Measurements from ENCODE around the gene CPSF7.
A peak's percentile ranks its signal among the peaks of the same experiment; 100 is the strongest.

The CPSF7 gene

GRCh38 chr11:61392981-61393595 is 36.7 kb downstream of the CPSF7 start:
- Histone ChIP-seq H3K4me1 (ENCODE audit: control insufficient read depth, insufficient read depth, low read length) (no peaks in the 10 kb centered on the region), H3K36me3 (ENCODE audit: control insufficient read depth in 2 of 2, insufficient read depth in 1 of 2, low read length in 2 of 2) (peaks cover 0 to 3% of the 10 kb centered on the region in 2 experiments; a peak in 1 of 3 replicates), H3K4me3 (ENCODE audit: low read depth, low read length) (peak overlapping the region; percentile 70), H3K9me3 (ENCODE audit: control insufficient read depth, insufficient read depth, low read depth, low read length) (no peaks in the 10 kb centered on the region), H3K27ac (ENCODE audit: extremely low read depth, low read depth, low read length) (peak overlapping the region; percentile 65)
- ChIA-PET POLR2A (interaction anchor here (0.6 to 3.4 kb wide), 13 partner anchors 9 to 1493 kb away, joined by 3 to 38 read pairs (median 4); partner anchors contain the start of genes CPSF7, CYB561A3, SDHAF2 and TMEM109), CTCF (interaction anchor here (0.8 to 3.7 kb wide), 11 partner anchors 9 to 206 kb away, joined by 3 to 42 read pairs (median 4); no protein-coding TSS in a partner anchor)
- TF ChIP-seq ZNF624 (tag by site-specific recombination; IDR thresholded peaks at IDR 0.05) (no peak), ZNF600 (tag by site-specific recombination; IDR thresholded peaks at IDR 0.05) (no peak), ZBTB7A (tag by site-specific recombination; IDR thresholded peaks at IDR 0.05; ENCODE audit: low read depth) (no peak), ZNF596 (tag by site-specific recombination; IDR thresholded peaks at IDR 0.05) (no peak), ZNF274 (IDR thresholded peaks at IDR 0.05; ENCODE audit: low read length) (no peak), ZNF274 (tag by site-specific recombination; IDR thresholded peaks at IDR 0.05; ENCODE audit: borderline replicate concordance) (no peak), ZBTB10 (tag by site-specific recombination; IDR thresholded peaks at IDR 0.05) (no peak), ZNF654 (tag by site-specific recombination; IDR thresholded peaks at IDR 0.05; ENCODE audit: low read depth) (0 out of 2 replicates have a peak, but pooled peaks have one; percentile 12), KLF7 (tag by site-specific recombination; IDR thresholded peaks at IDR 0.05; ENCODE audit: borderline replicate concordance) (no peak), ZNF707 (tag by site-specific recombination; IDR thresholded peaks at IDR 0.05) (no peak), ZNF843 (tag by site-specific recombination; IDR thresholded peaks at IDR 0.05) (no peak)
- TF ChIP-seq, protein P1, sequence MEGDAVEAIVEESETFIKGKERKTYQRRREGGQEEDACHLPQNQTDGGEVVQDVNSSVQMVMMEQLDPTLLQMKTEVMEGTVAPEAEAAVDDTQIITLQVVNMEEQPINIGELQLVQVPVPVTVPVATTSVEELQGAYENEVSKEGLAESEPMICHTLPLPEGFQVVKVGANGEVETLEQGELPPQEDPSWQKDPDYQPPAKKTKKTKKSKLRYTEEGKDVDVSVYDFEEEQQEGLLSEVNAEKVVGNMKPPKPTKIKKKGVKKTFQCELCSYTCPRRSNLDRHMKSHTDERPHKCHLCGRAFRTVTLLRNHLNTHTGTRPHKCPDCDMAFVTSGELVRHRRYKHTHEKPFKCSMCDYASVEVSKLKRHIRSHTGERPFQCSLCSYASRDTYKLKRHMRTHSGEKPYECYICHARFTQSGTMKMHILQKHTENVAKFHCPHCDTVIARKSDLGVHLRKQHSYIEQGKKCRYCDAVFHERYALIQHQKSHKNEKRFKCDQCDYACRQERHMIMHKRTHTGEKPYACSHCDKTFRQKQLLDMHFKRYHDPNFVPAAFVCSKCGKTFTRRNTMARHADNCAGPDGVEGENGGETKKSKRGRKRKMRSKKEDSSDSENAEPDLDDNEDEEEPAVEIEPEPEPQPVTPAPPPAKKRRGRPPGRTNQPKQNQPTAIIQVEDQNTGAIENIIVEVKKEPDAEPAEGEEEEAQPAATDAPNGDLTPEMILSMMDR (tag by site-specific recombination; IDR thresholded peaks at IDR 0.05) = 0 out of 2 replicates have a peak, but pooled peaks have one; percentile 12

DNA sequence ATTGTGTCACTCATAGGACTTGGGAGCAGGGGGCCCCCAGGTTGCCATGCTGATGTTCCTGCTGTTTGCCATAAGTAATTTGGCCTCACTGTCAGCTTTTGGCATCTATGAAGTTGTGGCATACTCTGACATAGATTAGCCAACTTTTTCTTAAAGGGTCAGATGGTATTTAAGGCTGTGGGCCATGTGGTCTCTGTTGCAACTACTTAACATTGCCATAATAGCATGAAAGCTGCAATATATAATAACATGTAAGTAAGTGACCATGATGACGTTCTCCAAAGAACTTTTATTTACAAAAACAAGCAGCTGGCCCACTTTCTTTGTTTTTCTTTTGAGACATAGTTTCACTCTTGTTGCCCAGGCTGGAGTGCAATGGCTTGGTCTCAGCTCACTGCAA is 39.6 kb downstream of the CPSF7 start:
- H3K4me3 ChIP-seq (ENCODE audit: low read depth, low read length) = no peak overlapping the region
- H3K4me1 ChIP-seq (ENCODE audit: control insufficient read depth, insufficient read depth, low read length) = no peaks in the 10 kb centered on the region
- TF ChIP-seq ZNF10 (tag by site-specific recombination; IDR thresholded peaks at IDR 0.05) = no peak
- TF ChIP-seq ZSCAN18 (tag by site-specific recombination; IDR thresholded peaks at IDR 0.05) = no peak
- no peak for TF ChIP-seq ZNF654 (tag by site-specific recombination; IDR thresholded peaks at IDR 0.05; ENCODE audit: low read depth)
- TF ChIP-seq ZNF560 (tag by site-specific recombination; IDR thresholded peaks at IDR 0.05; ENCODE audit: borderline replicate concordance) = no peak
- no peak for TF ChIP-seq ZBTB48 (tag by site-specific recombination; IDR thresholded peaks at IDR 0.05)
- TF ChIP-seq ZFP3 (tag by site-specific recombination; IDR thresholded peaks at IDR 0.05; ENCODE audit: low read depth) = no peak
- TF ChIP-seq ZNF707 (tag by site-specific recombination; IDR thresholded peaks at IDR 0.05) = no peak

More for the DNA sequence above, 39.6 kb downstream of the CPSF7 start:
- Histone ChIP-seq H3K9me3 (ENCODE audit: control insufficient read depth, insufficient read depth, low read depth, low read length) (no peaks in the 10 kb centered on the region), H3K36me3 (ENCODE audit: control insufficient read depth in 2 of 2, insufficient read depth in 1 of 2, low read length in 2 of 2) (no peaks in the 10 kb centered on the region; a peak in 1 of 3 replicates), H3K27ac (ENCODE audit: extremely low read depth, low read depth, low read length) (no peak overlapping the region)
- CTCF ChIA-PET = interaction anchor here (1.5 kb wide), 1 partner anchor 54 kb away, joined by 10 read pairs; no protein-coding TSS in a partner anchor
- POLR2A ChIA-PET = interaction anchor here (0.7 to 1.2 kb wide), 3 partner anchors 8 to 35 kb away, joined by 3 to 5 read pairs (median 4); partner anchors contain the start of genes CYB561A3 and TMEM138

Data from HEK293 (cell line).